ENCODE data around the gene ISCA2.

ISCA2 gene

GRCh38 chr14:74478996-74479635 lies 14.4 kb upstream of the ISCA2 start:
- ChIA-PET CTCF (interaction anchor here (1.0 to 1.6 kb wide), 2 partner anchors 11 to 12 kb away, joined by 3 to 5 read pairs; no protein-coding TSS in a partner anchor), POLR2A (no interaction called here)
- TF ChIP-seq CTCF (IDR thresholded peaks at IDR 0.05; ENCODE audit: control extremely low read depth, extremely low read depth, low read depth, missing control alignments): peak; percentile 11
- DNase-seq (ENCODE audit: extremely low spot score): no peak

GRCh38 chr14:74480046-74480445 lies 13.5 kb upstream of the ISCA2 start:
- DNase-seq (ENCODE audit: extremely low spot score): no peak
- ChIA-PET POLR2A (no interaction called here), CTCF (interaction anchor here (1.0 to 1.6 kb wide), 2 partner anchors 10 to 11 kb away, joined by 3 to 5 read pairs; no protein-coding TSS in a partner anchor)
- TF ChIP-seq CTCF (IDR thresholded peaks at IDR 0.05; ENCODE audit: control extremely low read depth, extremely low read depth, low read depth, missing control alignments): no peak

GRCh38 chr14:74482571-74482970 lies 11.0 kb upstream of the ISCA2 start:
- ChIA-PET POLR2A (no interaction called here), CTCF (interaction anchor here (1.6 kb wide), 1 partner anchor 8 kb away, joined by 8 read pairs; no protein-coding TSS in a partner anchor)
- no peak for DNase-seq (ENCODE audit: extremely low spot score)
- TF ChIP-seq CTCF (IDR thresholded peaks at IDR 0.05; ENCODE audit: control extremely low read depth, extremely low read depth, low read depth, missing control alignments): no peak

GRCh38 chr14:74483321-74483720 lies 10.2 kb upstream of the ISCA2 start:
- ChIA-PET CTCF (no interaction called here), POLR2A (no interaction called here)
- DNase-seq (ENCODE audit: extremely low spot score): no peak
- TF ChIP-seq CTCF (IDR thresholded peaks at IDR 0.05; ENCODE audit: control extremely low read depth, extremely low read depth, low read depth, missing control alignments): no peak

GRCh38 chr14:74486164-74486563 lies 7.4 kb upstream of the ISCA2 start:
- CTCF ChIA-PET: interaction anchor here (0.5 to 1.7 kb wide), 4 partner anchors 11 to 1128 kb away, joined by 3 to 5 read pairs (median 3); no protein-coding TSS in a partner anchor
- no peak for DNase-seq (ENCODE audit: extremely low spot score)
- no peak for TF ChIP-seq CTCF (IDR thresholded peaks at IDR 0.05; ENCODE audit: control extremely low read depth, extremely low read depth, low read depth, missing control alignments)
- POLR2A ChIA-PET: no interaction called here

- no peak for TF ChIP-seq CTCF (IDR thresholded peaks at IDR 0.05; ENCODE audit: control extremely low read depth, extremely low read depth, low read depth, missing control alignments)
- ChIA-PET POLR2A (no interaction called here), CTCF (no interaction called here)
- DNase-seq (ENCODE audit: extremely low spot score): no peak
Measured at GRCh38 chr14:74488786-74489397, 4.7 kb upstream of the ISCA2 start.
